ENCODE measurements around the gene SPTY2D1.

- TF ChIP-seq CTCF (conservative IDR thresholded peaks at IDR 0.05) (no peak), ZFX (IDR thresholded peaks at IDR 0.05) (no peak)
These were observed 35.6 kb upstream of the SPTY2D1 start for GRCh38 chr11:18669711-18670110.

All from C4-2B (cell line).